NCI-H2196 treated with DMSO at 0.1 percent for 48 hours (cell line): ENCODE measurements around the gene FIZ1.

Experiments used
- DNase-seq: peaks from one replicate; lab custom pipeline; 2025; ENCODE audit not compliant: unreplicated experiment; lab: John Stamatoyannopoulos, UW

Gene FIZ1, protein sequence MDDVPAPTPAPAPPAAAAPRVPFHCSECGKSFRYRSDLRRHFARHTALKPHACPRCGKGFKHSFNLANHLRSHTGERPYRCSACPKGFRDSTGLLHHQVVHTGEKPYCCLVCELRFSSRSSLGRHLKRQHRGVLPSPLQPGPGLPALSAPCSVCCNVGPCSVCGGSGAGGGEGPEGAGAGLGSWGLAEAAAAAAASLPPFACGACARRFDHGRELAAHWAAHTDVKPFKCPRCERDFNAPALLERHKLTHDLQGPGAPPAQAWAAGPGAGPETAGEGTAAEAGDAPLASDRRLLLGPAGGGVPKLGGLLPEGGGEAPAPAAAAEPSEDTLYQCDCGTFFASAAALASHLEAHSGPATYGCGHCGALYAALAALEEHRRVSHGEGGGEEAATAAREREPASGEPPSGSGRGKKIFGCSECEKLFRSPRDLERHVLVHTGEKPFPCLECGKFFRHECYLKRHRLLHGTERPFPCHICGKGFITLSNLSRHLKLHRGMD

DNA sequence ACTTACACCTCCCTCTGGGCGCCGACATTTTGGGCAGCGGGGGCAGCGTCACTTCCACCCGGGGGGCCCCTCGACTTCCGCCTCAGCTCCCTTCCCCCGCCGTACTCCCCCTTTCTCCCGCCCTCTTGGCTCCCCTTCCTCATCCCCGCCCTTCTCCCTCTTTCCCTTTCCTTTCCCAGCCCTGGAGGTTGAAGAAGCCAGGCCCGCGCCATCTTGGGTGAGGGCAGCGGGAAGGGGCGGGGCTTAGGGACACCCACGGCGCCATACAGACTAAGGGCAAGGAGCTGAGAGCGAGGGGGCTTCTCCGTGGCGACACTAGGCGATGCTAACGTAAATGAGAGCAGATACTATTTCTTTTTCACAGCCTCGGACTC, at the start of gene FIZ1:
TSS of gene FIZ1 (minus strand) at position 50 of the 374 bp plus-strand sequence. CDS start 1,652 bp downstream, outside the sequence.
- DNase-seq: peak; percentile 95

DNA sequence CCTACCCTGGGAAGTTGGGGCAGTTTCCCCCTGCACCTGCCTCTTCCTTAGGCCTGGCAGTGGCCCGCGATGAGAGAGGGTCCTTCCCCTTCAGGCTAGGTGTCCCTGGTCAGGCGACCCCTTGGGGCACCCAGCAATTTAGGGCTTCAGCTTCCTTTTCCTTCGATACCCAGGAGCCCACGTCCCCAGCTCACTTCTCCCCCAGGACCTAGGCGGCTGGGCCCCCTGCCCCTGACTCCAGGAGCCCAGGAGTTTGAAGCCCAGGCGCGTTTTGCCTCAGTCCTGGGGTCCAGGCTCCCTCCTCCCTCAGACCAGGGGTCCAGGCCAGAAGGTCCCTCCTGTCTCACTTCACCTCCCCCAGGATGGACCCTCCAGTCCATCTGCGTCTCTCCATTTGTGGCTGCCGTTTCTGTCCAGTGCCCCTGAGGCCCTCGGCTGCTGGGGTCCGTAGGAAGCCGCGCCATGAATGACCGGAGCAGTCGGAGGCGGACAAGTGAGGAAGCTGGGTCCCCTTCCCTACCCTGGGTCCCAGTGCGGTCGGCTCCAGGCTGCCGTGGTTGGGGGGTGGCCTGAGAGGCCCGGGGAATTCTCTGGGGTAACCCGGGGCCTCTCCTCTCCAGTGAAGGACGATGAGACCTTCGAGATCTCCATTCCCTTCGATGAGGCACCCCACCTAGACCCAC, 49.4 kb upstream of the FIZ1 start:
- no peak for DNase-seq

DNA sequence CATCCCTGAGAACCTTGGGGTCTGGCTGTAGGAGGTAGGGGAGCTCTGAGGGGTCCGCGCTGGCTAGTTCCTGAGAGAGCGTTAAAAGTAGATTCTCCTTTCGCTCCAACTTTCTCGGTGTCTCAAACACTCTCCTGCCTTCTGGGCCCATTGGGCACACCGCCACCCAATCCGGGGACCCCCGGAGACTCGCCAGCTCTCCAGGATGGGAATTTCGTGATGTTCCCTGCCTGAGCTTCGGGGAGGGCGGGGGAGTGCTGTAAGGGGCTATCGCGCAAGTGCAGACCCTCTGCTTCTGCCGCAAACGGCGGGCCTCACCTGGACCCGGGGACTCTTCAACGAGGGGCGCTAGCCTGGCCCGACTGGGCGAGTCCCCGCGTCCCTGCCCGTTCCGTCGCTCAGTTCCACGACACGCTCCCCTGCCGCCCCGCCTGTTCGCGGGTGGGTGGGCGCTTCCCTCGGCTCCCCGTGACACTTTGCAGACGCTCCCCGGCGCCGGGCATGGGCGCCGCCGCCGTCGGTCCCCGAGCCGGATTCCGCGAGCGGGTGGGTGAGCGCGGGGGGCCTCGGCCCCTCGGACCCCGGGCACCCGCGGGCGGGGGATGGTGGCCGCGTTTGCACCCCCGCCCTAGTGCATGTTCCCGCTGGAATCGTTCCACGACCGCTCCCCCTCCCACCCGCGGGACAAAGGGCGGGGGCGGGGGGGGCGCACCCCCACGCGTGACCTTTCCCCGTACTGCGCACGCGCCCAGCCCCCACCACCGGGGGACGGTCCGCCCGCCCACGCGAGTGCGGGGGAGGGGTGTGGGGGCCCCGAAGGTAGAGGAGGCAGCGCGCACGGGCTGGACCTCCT, 48.6 kb upstream of the FIZ1 start, which contains the start of gene CCDC106:
TSS of gene CCDC106 (plus strand) at position 481 of the 853 bp plus-strand sequence. CDS start 835 bp downstream, outside the sequence.
- DNase-seq: peak; percentile 44

DNA sequence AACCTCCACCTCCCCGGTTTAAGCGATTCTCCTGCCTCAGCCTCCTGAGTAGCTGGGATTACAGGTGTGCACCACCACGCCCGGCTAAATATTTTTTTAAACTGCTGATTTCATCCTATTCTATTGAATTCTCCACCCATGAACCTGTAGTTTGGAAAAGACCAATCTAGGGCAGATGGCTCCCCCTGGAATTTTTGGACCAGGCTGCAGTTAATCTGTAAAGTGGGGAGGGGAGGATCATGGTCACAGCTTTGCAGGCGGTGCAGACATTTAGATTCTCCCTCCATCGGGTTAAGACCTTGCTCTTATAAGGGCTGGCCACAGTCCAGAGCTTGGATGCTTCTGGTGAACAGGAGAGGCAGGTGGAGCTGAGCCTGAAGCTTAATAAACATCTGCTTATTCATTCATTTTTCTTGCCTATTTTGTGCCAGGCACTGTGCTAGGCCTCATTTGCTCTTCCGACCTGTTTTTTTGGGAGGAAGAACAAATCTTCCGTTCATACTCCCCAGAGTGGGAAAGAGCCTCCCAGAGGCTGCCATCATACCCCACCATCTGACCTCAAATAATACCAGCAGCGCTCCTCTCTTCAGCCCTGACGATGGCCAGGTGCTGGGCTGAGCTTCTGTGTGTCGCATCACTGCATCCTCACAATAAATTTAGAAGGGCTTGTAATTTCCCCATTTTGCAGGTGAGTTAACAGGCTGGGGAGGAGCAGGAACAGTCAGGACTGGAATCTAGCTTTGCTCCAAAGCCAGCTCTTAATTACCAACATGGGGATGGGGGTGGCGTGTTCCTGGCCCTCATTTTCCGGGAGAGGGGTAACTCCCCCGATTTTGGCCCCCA, 47.8 kb upstream of the FIZ1 start:
- no peak for DNase-seq

DNA sequence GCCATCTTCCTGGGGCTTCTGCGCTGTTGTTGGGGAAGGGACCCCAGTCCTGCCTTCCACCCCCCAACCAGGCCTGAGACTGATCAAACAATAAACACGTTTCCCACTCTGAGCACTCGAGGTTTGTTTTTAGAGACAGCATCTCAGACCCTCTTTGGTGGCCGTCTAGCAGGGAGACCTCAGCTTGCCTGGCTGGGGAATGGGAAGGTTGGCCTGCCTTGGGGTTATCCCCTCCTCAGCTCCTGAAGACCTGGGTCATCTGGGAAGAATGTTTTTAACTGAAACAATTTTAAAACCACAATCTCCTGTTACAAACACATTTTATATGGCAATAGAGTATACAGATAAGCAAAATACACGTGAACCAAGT, 46.2 kb upstream of the FIZ1 start:
- no peak for DNase-seq

DNA sequence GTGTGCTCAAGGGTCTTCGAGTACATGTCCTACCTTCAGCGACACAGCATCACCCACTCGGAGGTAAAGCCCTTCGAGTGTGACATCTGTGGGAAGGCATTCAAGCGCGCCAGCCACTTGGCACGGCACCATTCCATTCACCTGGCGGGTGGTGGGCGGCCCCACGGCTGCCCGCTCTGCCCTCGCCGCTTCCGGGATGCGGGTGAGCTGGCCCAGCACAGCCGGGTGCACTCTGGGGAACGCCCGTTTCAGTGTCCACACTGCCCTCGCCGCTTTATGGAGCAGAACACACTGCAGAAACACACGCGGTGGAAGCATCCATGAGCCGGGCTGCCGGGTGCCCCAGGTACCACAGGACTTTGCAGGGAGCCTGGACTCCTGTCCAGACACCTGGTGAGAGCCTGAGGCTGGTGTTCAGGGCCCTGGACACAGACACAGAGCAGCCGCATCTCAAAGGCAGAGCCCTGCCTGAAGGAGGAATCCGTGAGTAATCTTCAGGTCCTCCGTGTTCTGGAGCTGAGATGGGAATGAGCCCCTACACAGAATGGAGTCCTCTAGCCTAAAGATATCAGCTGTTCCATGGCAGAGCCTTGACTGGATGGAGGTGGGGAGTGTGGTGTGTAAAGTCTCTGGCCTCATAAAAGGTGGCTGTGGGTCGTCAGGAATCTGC, 45.7 kb upstream of the FIZ1 start:
- no peak for DNase-seq

DNA sequence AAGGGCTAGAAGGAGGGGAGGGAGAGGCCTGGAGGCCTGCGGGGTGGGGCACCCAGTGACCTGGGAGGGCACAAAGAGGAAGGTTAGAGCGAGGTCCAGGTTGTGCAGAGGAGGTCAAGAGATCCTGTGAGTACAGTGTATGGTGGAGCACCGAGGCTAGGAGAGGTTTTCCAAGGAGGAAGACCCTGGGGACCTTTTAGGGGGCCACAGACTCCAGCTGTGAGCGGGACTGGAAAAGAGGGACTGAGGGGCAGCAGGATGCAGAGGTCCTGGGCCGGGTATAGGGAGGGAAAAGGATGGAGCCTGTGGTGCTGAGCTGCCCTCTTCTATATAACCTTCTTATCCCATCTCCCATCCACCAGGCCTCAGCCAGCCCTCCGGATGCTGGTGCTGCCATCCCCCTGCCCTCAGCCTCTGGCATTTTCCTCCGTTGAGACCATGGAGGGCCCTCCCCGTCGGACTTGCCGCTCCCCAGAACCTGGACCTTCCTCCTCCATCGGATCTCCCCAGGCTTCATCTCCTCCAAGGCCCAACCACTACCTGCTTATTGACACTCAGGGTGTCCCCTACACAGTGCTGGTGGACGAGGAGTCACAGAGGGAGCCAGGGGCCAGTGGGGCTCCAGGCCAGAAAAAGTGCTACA, 45.0 kb upstream of the FIZ1 start:
- DNase-seq: no peak

DNA sequence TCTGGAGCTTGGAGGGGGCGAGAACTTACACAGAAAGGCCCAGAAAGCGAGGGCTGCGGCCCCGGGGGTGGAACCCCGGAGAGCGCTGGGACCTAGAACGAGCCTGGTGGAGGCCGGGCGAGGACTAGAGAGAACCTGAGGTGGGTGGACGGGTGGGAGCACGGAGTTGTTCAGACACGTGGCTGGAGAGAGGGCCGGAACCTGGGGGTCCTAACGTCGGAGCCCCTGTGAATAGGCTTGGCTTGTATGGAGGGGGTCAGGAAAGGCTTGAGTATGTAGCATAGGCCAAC, 44.5 kb upstream of the FIZ1 start:
- DNase-seq: no peak

DNA sequence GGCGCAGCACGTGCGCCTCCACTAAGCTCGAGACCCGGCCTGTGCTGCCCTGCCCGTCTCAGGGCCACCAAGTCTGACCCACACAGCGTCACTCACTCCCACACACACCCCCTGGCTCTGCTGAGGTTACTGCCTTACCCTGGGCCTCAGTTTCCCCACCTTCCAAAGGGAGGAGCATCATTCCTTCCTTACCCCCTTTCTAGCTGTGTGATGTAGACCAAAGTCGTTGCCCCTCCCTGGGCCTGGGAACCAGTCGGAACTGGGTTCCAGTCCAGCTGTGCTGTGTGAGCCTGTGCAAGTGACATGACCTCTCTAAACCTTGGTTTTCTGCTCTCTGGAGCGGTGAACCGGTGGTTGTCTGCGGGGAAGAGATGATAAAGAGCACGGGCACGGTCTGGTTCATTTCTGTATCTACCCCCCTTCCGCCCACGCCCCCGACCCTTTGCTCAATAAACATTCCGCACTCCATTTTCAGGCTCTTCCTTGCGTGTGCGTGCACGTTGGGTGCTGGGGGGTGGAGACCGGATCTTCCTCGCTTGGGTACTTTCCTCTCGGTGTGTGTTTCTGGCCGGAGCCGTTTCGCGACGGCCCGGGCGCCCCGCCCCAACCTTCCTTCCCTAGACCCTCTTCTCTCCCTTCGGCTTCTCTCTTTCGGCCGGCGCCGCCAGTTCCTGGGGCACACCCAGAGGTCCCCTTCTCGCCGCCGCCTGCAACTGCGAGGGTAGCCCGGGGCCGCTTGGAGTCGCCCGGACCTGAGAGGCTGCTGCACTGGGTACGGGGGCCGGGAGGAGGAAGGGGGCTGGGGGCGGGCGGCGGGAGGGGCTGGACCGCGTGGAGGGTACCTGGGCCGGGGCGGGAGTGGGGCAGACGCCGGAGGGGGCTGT, 43.9 kb upstream of the FIZ1 start, which contains the start of gene ZNF581:
TSS of gene ZNF581 (plus strand) at position 647 of the 884 bp plus-strand sequence. CDS start 923 bp downstream, outside the sequence.
- DNase-seq: peak; percentile 41

DNA sequence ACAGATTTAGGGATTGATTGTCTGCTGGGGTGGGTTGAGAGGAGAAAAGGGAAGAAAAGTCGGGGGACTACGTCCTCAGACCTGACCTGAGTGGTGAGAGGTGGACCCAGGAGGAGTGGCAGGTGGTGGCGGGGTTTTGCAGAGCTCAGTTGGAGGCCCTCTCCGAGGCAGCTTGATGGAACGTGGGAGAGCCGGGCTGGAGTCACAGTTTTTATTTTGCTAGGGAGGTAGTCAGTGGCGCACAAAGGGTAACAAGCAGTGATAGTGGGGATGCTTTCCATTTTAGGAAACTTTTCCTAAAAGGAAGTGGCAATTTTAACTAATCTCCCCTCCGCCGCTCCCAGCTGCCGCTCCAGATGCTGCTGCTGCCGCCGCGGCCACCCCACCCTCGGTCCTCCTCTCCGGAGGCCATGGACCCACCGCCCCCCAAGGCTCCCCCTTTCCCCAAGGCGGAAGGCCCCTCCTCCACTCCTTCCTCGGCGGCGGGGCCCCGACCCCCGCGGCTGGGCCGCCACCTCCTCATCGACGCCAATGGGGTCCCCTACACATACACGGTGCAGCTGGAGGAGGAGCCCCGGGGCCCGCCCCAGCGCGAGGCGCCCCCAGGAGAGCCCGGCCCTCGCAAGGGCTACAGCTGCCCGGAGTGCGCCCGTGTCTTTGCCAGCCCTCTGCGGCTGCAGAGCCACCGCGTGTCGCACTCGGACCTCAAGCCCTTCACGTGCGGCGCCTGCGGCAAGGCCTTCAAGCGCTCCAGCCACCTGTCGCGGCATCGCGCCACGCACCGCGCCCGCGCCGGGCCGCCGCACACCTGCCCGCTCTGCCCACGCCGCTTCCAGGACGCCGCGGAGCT, 43.1 kb upstream of the FIZ1 start:
- DNase-seq: no peak

DNA sequence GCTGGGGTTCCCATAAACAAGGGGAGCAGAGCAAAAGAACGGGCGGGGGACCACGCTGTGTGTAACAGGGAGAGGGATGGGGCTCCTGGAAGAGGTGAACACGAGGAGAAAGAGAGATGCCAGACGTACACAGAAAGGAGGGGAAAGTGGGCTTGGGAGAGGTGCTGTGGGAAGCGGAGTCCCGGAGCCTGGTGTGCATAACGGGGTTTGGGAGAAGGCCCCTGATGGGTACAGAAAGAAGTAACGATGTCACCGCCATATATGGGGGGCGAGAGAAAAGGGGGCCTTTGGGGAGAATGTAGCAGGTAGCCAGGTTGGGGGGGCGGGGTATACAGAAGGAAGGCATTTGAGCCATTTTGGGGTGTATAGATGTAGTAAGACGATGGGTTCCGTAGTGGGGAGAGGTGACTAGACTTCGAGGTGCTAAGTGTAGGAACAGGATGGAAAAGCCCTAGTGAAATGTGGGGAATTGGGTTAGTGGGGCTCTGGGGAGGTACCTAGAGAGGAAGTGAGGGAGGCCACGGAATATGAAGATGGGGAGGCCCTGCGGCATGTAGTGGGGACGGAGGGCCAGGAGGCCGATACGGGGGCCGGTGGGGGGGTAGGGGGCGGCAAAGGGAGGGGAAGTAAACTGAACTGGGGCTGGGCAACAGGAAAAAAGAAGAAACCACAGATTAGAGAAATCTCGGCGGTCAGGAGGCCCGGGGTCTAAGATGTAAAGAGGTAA, 42.3 kb upstream of the FIZ1 start:
- DNase-seq: no peak

DNA sequence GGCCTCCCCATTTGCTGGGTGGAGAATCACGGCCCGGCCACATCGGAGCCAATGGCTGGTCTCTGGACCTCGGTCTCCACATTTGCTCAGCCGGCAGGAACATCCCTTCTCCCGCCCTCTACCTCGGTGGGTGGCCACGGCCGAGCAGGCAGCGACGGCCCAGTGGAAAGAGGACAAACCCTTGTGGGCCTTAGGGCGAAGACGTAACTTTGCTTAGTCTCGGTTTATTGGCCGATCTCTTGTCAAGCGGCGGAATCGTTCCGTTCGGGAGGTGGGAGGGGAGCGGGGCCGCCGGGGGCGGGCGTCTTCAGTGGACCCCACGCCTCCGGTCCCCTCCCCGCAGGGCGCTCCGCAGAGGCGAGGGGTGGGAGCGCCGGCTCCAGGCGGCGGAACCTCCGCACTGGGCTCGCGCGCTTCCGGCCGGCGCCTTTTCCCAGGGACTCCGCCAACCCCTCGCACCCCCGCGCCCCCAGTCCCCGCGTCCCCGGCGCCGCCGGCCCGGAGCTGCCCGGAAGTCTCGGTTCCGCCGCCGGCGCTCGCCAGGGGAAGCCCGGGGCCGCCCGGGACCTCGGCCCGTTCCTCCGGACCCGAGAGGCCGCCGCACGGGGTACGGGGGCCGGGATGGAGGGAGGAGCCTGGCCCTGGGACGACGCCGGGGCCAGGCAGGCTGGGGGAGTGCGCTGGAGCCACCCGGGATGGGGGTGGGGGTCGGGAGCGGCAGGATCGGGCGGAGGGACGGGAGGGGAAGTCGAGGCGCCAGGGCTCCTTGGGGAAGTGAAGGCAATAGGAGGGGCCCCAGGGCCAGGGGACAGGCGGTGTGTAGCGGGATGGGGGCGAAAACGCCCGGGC, 41.5 kb upstream of the FIZ1 start, which contains the start of gene ZNF580:
TSS of gene ZNF580 (plus strand) at position 426 of the 849 bp plus-strand sequence. CDS start 1,507 bp downstream, outside the sequence.
- peak; percentile 40 for DNase-seq

DNA sequence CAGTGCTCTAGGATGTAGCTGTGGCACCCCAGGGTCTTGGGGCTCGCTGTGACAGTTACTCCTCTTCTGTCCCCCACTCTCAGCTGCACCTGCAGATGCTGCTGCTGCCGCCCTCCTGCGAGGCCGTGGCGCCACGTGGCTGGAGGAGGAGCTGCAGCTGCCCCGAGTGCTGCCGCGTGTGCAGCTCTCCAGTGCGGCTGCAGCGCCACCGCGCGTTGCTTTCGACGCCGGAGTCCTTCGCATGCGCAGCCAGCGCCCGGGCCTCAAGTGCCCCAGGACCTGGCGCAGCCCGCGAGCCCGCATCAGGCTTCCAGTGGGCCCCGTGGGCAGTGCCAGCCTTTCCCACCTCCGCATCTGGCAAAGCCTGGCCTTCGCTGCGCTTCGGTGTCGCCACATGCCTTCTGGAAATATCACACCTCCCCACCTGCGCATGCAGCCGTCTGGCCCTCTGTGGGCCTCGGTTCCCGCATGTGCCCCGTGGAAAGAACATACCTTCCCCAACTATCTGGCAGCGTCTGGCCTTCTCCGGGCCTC, 40.8 kb upstream of the FIZ1 start:
- peak; percentile 78 for DNase-seq

DNA sequence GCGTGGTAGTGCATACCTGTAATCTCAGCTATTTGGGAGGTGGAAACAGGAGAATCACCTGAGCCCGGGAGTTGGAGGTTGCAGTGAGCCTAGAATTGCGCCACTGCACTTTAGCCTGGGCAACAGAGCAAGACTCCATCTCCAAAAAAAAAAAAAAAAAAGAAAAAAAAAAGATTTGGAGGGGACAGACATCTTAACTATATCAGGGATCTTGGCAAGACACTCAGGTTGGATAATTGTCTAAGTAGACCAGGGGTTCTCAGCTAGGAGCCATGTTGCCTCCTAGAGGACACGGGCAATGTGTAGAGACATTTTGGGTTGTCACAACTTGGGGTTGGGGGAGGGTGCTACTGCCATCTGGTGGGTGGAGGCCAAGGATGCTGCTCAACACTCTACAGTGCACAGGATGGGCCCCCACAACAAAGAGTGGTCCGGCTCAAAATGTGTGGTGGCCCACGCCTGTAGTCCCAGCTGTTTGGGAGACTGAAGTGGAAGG, 39.6 kb upstream of the FIZ1 start:
- DNase-seq: no peak

DNA sequence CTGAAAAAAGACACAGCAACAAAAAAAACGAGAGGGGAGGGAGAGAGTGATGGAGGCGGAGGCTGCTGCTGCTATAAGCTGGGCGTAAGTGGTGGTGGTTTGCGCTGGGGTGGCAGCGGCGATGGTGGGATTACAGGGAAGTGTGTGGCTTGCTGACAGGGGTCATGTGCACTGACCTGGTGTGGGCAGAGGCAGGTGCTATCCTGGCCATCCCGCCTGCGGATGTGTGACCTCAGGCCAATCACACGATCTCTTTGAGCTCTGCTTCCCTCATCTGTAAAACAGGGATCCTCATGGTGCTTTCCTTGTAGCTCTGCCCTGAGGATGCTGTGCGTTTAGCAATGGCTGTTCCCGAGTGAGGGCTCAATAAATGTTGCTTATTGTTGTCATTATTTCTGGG, 38.2 kb upstream of the FIZ1 start:
- no peak for DNase-seq
